Pancreas (tissue), 10 donors: ENCODE measurements around the gene KCTD7. TPM values are rescaled to one million over a fixed set of nuclear protein-coding genes. Genes with fewer than 3 reads are reported as not detected.
"Not testable (repeated sequence)": the region's sequence is repeated elsewhere in the genome, so short reads cannot be mapped to it uniquely, and the experiment has no call there.

Experiments used
- ATAC-seq, 4 donors: fragments of 200-7000 bp; cut with Tn5 transposase; one replicate each; pipeline versions ENCODE4 v1.8.0 to v1.9.1; 2020; ENCODE audit warnings: mild to moderate bottlenecking in 4 of 4, moderate library complexity in 4 of 4
- DNase-seq, 6 donors: peaks; one replicate each; pipeline ENCODE4 v3.0.0-alpha.2; 2020
- FAIRE-seq: peaks from 2 replicates; lab custom pipeline; 2012; peaks lifted over from hg19 to GRCh38; lab: Jason Lieb, UNC
- H3K27ac ChIP-seq, 4 donors: fragments of 200-600 bp; sonication (generic); 1 replicate in 3 of 4; 2 replicates in 1 of 4; pipeline versions ENCODE4 v1.5.0 to v1.8.0; 2020
- H3K27me3 ChIP-seq, 4 donors: fragments of 200-600 bp; one replicate each; pipeline ENCODE4 v1.8.0; 2021
- H3K36me3 ChIP-seq, 3 donors: fragments of 200-600 bp; sonication (generic) in 1 of 3; one replicate each; pipeline versions ENCODE4 v1.5.0 to v1.8.0; 2020 to 2021
- H3K4me1 ChIP-seq, 3 donors: fragments of 200-600 bp; one replicate each; pipeline ENCODE4 v1.8.0; 2021
- H3K4me3 ChIP-seq, 4 donors: fragments of 200-600 bp; sonication (generic) in 2 of 4; one replicate each; pipeline versions ENCODE4 v1.5.0 to v1.8.0; 2020 to 2021
- H3K9me3 ChIP-seq, 4 donors: fragments of 200-600 bp; one replicate each; pipeline ENCODE4 v1.8.0; 2021
- WGBS, 2 donors: extraction: QIAGEN DNeasy Blood & Tissue Kit; methylation state at CpG; one replicate each; pipeline ENCODE4 v1.1.7; 2013; 5-methylcytosine and 5-hydroxymethylcytosine counted together
- intact Hi-C, 3 donors: fragments of 100-400 bp; cut with DNase I; formaldehyde crosslinking; loops; one replicate each; pipeline versions ENCODE4 v1.11.1 to v1.14.2; 2022
- polyA plus RNA-seq, 2 donors: library from polyadenylated mRNA; stranded (reverse); fragments of 200-250 nt; gene quantifications; one replicate each; pipeline ENCODE4 v1.2.3, GENCODE V29; 2013
- total RNA-seq, 6 donors: library from RNA; stranded (reverse); fragmentation: NEBNext Ultra II Directional in 4 of 6; extraction: Animal tissue kit (Norgen Biotek cat#: 25700) in 4 of 6; gene quantifications; one replicate each; pipeline versions ENCODE4 v1.2.1 to v1.2.4, GENCODE V29; 2021 to 2023
- TF ChIP-seq, protein P1 (sequence below), 4 donors: fragments of 200-600 bp; sonication (generic) in 3 of 4; IDR thresholded peaks; one replicate each; pipeline versions ENCODE4 v1.5.0 to v1.8.0; 2021; ENCODE audit warnings: antibody characterized with exemption in 4 of 4
- donor health status: healthy with polysubstance abuse.
- donor health status: DM: no; HTN: no; CAD: no; lungs with moderate emphysema.
- donor health status: DM: no; HTN: no; CAD: no.
- donor health status: control.
- donor health status: control.
- donor health status: Bipolar disorder and iron deficiency.
- donor health status: DM: yes; HTN: yes; CAD: no.
- donor health status: DM: no; HTN: no; CAD: no.
- donor health status: DM: no; HTN: no; CAD: no.
- donor health status: DM: yes; HTN: yes; CAD: no.

Gene KCTD7
- total and polyA plus RNA-seq, 8 donors = 1.8 to 5.4 (median 2.5) TPM

DNA sequence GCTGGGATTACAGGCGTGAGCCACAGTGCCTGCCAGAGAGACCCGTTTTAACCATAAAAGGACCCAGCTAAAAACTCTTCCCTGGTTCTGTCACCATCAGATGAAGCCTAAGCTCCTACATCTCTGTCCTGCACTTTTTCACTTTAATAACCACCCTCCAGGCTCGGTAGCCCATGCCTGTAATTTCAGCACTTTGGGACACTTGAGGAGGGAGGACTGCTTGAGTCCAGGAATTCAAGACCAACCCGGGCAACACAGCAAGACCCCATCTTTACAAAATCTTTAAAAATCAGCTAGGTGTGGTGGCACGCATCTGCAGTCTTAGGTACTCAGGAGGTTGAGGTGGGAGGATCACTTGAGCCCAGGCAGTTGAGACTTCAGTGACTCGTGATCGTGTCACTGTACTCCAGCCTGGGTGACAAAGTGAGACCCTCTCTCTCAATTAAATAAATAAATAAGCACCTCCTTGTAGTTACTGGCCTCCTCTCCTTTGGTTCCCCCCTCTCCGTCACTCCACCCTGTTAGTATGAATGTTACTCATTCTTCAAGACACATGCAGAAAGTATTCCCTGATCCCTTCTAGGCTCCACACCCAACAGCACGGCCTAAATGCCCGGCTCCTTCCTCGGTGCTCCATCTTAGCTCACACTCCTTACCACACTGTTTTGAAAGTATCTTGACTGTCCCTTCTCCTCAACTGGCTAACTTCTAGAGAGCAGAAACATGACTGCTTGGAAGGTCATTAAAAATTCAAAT is 38.2 kb upstream of the KCTD7 start:
- H3K4me1 ChIP-seq = peaks cover 12 to 27% (median 18%) of the 10 kb centered on the region in 3 donors
- intact Hi-C loops = not testable (repeated sequence)

DNA sequence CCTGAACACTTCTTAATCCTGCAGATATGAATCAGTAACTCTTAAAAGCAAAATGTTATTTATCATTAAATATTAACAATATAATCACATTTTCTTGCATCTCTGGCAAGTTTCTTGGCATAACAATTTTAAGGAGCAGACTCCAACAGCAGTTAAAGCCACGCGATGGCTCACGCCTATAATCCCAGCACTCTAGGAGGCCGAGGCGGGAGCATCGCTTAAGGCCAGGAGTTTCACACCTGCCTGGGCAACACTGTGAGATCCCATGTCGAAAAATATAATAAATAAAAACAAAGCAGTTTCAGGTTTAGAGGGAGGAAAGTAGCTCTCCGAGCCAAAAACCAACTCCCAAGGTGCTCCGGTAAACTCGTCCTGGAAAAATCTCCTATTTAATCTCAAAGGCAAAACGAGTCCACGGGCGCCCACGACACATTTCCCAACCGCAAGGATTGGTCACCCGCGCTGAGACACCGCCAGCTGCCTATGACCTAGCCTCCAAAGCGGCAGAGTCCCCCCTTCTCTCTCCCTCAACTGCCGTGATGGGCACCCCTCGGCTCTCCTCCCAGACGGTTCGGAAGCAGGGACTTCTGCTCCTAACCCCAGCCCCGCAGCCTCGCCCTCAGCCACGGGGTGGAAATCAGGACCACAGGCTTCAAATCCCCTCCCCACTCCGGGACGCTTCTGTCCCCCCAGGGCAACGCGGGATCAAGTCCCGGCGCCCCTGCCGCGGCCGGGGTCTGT is 37.5 kb upstream of the KCTD7 start:
- ATAC-seq (peak; percentile 30 to 61 (median 38)), DNase-seq (peak in 2 of 6 donors; percentile 6 to 23)
- H3K4me1 ChIP-seq = peaks cover 5 to 20% (median 10%) of the 10 kb centered on the region in 3 donors
- H3K9me3 ChIP-seq, H3K36me3 ChIP-seq, H3K27me3 ChIP-seq, intact Hi-C loops, FAIRE-seq: not testable (repeated sequence)
- peak overlapping the region; percentile 75 to 96 (median 93) for H3K4me3 ChIP-seq
- H3K27ac ChIP-seq = peak overlapping the region; percentile 78 to 85 (median 82)
- whole genome bisulfite sequencing, 2 donors = 1% methylated on average over 35 of the region's 35 CpGs

More for the DNA sequence above, 38.2 kb upstream of the KCTD7 start:
- not testable (repeated sequence) for FAIRE-seq, H3K36me3 ChIP-seq, ATAC-seq, H3K9me3 ChIP-seq, DNase-seq, H3K27me3 ChIP-seq, H3K27ac ChIP-seq
- WGBS, 2 donors = 50 to 53% methylated on average over 11 of the region's 11 CpGs
- peak overlapping the region in 2 of 4 donors; percentile 91 to 96 for H3K4me3 ChIP-seq

DNA sequence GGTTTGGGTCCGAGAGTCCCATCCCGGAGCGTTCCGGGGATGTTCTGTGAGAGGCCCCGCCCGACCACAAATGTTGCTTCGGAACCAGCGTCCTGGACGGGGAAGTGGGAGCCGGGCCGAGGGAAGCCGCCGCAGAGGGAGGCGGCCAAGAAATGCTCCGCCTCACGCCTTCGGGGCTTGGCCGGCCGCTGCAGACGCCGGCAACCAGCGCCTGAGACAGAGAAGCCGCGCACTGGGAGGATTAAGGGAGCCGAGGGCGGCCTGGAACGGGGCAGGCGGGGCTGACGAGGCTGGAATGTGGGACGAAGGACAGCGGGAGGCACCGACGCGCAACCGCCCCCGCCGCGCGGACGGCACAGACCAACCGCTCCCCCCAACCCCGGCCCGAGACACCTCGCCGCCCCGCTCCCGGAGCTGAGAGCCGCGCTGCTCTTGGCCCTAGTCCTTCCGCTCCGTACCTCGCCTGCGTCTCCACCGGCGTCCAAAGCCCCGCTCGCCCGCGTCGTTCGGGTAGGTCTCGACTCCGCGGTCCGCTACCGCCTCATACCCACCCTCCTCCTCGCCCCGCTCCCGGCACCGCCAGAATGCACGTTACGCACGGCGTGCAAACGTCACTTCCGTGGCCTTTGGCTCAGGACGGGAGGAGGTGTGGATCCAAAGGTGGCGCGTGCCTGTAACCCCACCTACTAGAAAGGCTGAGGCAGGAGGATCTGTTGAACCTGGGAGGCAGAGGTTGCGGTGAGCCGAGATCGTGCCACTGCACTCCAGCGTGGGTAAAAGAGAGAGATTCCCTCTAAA is 36.7 kb upstream of the KCTD7 start:
- DNase-seq (peak; percentile 88 to 96 (median 91)), ATAC-seq (peak; percentile 97 to 98 (median 98)), FAIRE-seq (no peak)
- TF ChIP-seq, protein P1, sequence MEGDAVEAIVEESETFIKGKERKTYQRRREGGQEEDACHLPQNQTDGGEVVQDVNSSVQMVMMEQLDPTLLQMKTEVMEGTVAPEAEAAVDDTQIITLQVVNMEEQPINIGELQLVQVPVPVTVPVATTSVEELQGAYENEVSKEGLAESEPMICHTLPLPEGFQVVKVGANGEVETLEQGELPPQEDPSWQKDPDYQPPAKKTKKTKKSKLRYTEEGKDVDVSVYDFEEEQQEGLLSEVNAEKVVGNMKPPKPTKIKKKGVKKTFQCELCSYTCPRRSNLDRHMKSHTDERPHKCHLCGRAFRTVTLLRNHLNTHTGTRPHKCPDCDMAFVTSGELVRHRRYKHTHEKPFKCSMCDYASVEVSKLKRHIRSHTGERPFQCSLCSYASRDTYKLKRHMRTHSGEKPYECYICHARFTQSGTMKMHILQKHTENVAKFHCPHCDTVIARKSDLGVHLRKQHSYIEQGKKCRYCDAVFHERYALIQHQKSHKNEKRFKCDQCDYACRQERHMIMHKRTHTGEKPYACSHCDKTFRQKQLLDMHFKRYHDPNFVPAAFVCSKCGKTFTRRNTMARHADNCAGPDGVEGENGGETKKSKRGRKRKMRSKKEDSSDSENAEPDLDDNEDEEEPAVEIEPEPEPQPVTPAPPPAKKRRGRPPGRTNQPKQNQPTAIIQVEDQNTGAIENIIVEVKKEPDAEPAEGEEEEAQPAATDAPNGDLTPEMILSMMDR (IDR thresholded peaks at IDR 0.05) = no peak
- intact Hi-C loops = no loop called here
- Histone ChIP-seq H3K9me3 (no peaks in the 10 kb centered on the region), H3K27me3 (no peaks in the 10 kb centered on the region), H3K27ac (peak overlapping the region; percentile 78 to 85 (median 82)), H3K4me3 (peak overlapping the region; percentile 75 to 96 (median 93)), H3K4me1 (peaks cover 0 to 15% (median 10%) of the 10 kb centered on the region in 3 donors), H3K36me3 (no peaks in the 10 kb centered on the region)
- 0% methylated on average over 68 to 83 of the region's 83 CpGs for WGBS, 2 donors

DNA sequence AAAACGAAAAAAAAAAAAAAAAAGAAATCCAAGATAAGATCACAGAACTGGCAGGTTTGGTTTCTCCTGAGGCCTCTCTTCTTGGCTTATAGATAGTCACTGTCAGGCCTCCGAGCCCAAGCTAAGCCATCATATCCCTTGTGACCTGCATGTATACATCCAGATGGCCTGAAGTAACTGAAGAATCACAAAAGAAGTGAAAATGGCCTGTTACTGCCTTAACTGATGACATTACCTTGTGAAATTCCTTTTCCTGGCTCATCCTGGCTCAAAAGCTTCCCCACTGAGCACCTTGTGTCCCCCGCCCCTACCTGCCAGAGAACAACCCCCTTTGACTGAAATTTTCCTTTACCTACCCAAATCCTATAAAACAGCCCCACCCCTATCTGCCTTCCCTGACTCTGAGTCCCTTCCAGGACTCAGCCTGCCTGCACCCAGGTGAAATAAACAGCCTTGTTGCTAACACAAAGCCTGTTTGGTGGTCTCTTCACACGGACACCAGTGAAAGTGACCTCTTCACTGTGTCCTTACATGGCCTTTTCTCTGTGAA is 36.0 kb upstream of the KCTD7 start:
- H3K27me3 ChIP-seq, DNase-seq, H3K9me3 ChIP-seq, H3K36me3 ChIP-seq, intact Hi-C loops, FAIRE-seq: not testable (repeated sequence)
- H3K27ac ChIP-seq = peak overlapping the region; percentile 78 to 85 (median 82)
- H3K4me1 ChIP-seq = peaks cover 0 to 15% (median 10%) of the 10 kb centered on the region in 3 donors
- 18 to 22% methylated on average over 4 of the region's 4 CpGs for WGBS, 2 donors
- H3K4me3 ChIP-seq = peak overlapping the region; percentile 75 to 96 (median 93)
- ATAC-seq = peak in 2 of 4 donors; percentile 1 to 2

DNA sequence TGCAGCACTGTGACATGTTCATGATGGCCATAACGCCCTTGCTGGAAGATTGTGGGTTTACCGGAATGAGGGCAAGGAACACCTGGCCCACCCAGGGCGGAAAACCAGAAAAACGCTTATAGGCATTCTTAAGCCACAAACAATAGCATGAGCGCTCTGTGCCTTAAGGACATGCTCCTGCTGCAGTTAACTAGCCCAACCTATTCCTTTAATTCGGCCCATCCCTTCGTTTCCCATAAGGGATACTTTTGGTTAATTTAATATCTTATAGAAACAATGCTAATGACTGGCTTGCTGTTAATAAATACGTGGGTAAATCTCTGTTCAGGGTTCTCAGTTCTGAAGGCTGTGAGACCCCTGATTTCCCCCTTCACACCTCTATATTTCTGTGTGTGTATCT is 34.6 kb upstream of the KCTD7 start:
- ATAC-seq, H3K27ac ChIP-seq, H3K4me3 ChIP-seq, H3K36me3 ChIP-seq, FAIRE-seq, DNase-seq, intact Hi-C loops, H3K27me3 ChIP-seq, H3K9me3 ChIP-seq: not testable (repeated sequence)
- H3K4me1 ChIP-seq = peaks cover 0 to 15% (median 6%) of the 10 kb centered on the region in 3 donors
- WGBS, 2 donors = 89 to 93% methylated on average over 8 of the region's 8 CpGs

DNA sequence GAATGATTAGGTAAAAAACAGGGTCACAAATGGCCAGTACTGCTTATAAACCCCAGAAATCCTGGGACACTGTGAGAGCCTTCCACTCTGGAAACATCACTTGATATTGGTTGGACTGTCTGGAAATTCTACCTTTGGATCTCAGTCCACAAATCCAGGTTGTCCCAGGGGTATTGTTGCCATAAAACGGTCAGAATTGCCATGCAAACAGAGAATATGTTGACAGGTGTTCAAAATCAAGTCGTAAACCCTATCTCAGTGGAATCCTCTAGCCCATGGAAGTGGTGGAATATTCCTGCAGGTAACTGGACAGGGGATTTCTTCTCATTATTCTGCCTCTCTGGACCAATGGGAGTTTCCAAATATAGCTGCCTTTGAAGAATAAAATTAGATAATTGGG is 31.2 kb upstream of the KCTD7 start:
- Histone ChIP-seq H3K27me3 (no peaks in the 10 kb centered on the region), H3K4me3 (no peak overlapping the region), H3K27ac (no peak overlapping the region), H3K9me3 (no peaks in the 10 kb centered on the region), H3K4me1 (no peaks in the 10 kb centered on the region), H3K36me3 (no peaks in the 10 kb centered on the region)
- ATAC-seq (no peak), FAIRE-seq (no peak), DNase-seq (no peak)
- intact Hi-C loops = no loop called here
- TF ChIP-seq, protein P1 (IDR thresholded peaks at IDR 0.05) = no peak
- 40 to 41% methylated on average over 2 of the region's 2 CpGs for WGBS, 2 donors
